Measurements from ENCODE around the gene GNAI1. TPM values are rescaled to one million over a fixed set of nuclear protein-coding genes. Genes with fewer than 3 reads are reported as not detected.

Gene GNAI1
- total RNA-seq = 25.6 TPM

GRCh38 chr7:80134536-80135308 is at the start of gene GNAI1:
TSS of gene GNAI1 (plus strand) at chr7:80134831. CDS start at chr7:80135161, 330 bp downstream.
- Histone ChIP-seq H3K27me3 (ENCODE audit: control insufficient read depth in 3 of 3, insufficient read depth in 3 of 3, low read length in 3 of 3) (no peaks in the 10 kb centered on the region), H3K9ac (ENCODE audit: low read depth in 1 of 3, low read length in 3 of 3) (peak within 1 kb of the TSS; percentile 75 to 88 (median 84)), H3K36me3 (ENCODE audit: control insufficient read depth in 3 of 3, insufficient read depth in 3 of 3, low read length in 3 of 3) (no peaks in the 10 kb centered on the region), H3K9me3 (ENCODE audit: control insufficient read depth in 3 of 3, low read length in 3 of 3) (no peaks in the 10 kb centered on the region), H3K4me1 (ENCODE audit: control insufficient read depth in 3 of 3, insufficient read depth in 3 of 3, low read length in 3 of 3) (peaks cover 0 to 11% (median 4%) of the 10 kb centered on the region in 3 donors), H3K4me3 (ENCODE audit: low read length in 3 of 3) (peak within 1 kb of the TSS; percentile 85 to 94 (median 86)), H3K27ac (ENCODE audit: low read depth, low read length) (peak within 1 kb of the TSS; percentile 71)

GRCh38 chr7:80087051-80087770 is 47.4 kb upstream of the GNAI1 start:
- no peak overlapping the region for H3K9ac ChIP-seq (ENCODE audit: low read depth in 1 of 3, low read length in 3 of 3)
- H3K4me1 ChIP-seq (ENCODE audit: control insufficient read depth in 3 of 3, insufficient read depth in 3 of 3, low read length in 3 of 3) = peaks cover 0 to 5% (median 4%) of the 10 kb centered on the region in 3 donors
- H3K27ac ChIP-seq (ENCODE audit: low read depth, low read length) = no peak overlapping the region

GRCh38 chr7:80087771-80088170 is 46.9 kb upstream of the GNAI1 start:
- Histone ChIP-seq H3K9ac (ENCODE audit: low read depth in 1 of 3, low read length in 3 of 3) (no peak overlapping the region), H3K9me3 (ENCODE audit: control insufficient read depth in 3 of 3, low read length in 3 of 3) (no peaks in the 10 kb centered on the region), H3K4me3 (ENCODE audit: low read length in 3 of 3) (no peak overlapping the region), H3K36me3 (ENCODE audit: control insufficient read depth in 3 of 3, insufficient read depth in 3 of 3, low read length in 3 of 3) (no peaks in the 10 kb centered on the region), H3K4me1 (ENCODE audit: control insufficient read depth in 3 of 3, insufficient read depth in 3 of 3, low read length in 3 of 3) (peaks cover 0 to 5% (median 4%) of the 10 kb centered on the region in 3 donors), H3K27me3 (ENCODE audit: control insufficient read depth in 3 of 3, insufficient read depth in 3 of 3, low read length in 3 of 3) (no peaks in the 10 kb centered on the region), H3K27ac (ENCODE audit: low read depth, low read length) (no peak overlapping the region)

More at GRCh38 chr7:80087051-80087770, 47.4 kb upstream of the GNAI1 start:
- Histone ChIP-seq H3K36me3 (ENCODE audit: control insufficient read depth in 3 of 3, insufficient read depth in 3 of 3, low read length in 3 of 3) (no peaks in the 10 kb centered on the region), H3K9me3 (ENCODE audit: control insufficient read depth in 3 of 3, low read length in 3 of 3) (no peaks in the 10 kb centered on the region), H3K27me3 (ENCODE audit: control insufficient read depth in 3 of 3, insufficient read depth in 3 of 3, low read length in 3 of 3) (no peaks in the 10 kb centered on the region), H3K4me3 (ENCODE audit: low read length in 3 of 3) (no peak overlapping the region)

- Histone ChIP-seq H3K9me3 (ENCODE audit: control insufficient read depth in 3 of 3, low read length in 3 of 3) (no peaks in the 10 kb centered on the region), H3K9ac (ENCODE audit: low read depth in 1 of 3, low read length in 3 of 3) (no peak overlapping the region), H3K4me3 (ENCODE audit: low read length in 3 of 3) (no peak overlapping the region), H3K4me1 (ENCODE audit: control insufficient read depth in 3 of 3, insufficient read depth in 3 of 3, low read length in 3 of 3) (peaks cover 0 to 5% (median 4%) of the 10 kb centered on the region in 3 donors), H3K36me3 (ENCODE audit: control insufficient read depth in 3 of 3, insufficient read depth in 3 of 3, low read length in 3 of 3) (no peaks in the 10 kb centered on the region), H3K27me3 (ENCODE audit: control insufficient read depth in 3 of 3, insufficient read depth in 3 of 3, low read length in 3 of 3) (no peaks in the 10 kb centered on the region), H3K27ac (ENCODE audit: low read depth, low read length) (no peak overlapping the region)
These were observed 45.9 kb upstream of the GNAI1 start for GRCh38 chr7:80088705-80089104.

- no peaks in the 10 kb centered on the region for H3K27me3 ChIP-seq (ENCODE audit: control insufficient read depth in 3 of 3, insufficient read depth in 3 of 3, low read length in 3 of 3)
- H3K9ac ChIP-seq (ENCODE audit: low read depth in 1 of 3, low read length in 3 of 3) = no peak overlapping the region
- no peaks in the 10 kb centered on the region for H3K36me3 ChIP-seq (ENCODE audit: control insufficient read depth in 3 of 3, insufficient read depth in 3 of 3, low read length in 3 of 3)
- no peak overlapping the region for H3K27ac ChIP-seq (ENCODE audit: low read depth, low read length)
- H3K4me3 ChIP-seq (ENCODE audit: low read length in 3 of 3) = no peak overlapping the region
- peaks cover 0 to 5% (median 4%) of the 10 kb centered on the region in 3 donors for H3K4me1 ChIP-seq (ENCODE audit: control insufficient read depth in 3 of 3, insufficient read depth in 3 of 3, low read length in 3 of 3)
- H3K9me3 ChIP-seq (ENCODE audit: control insufficient read depth in 3 of 3, low read length in 3 of 3) = no peaks in the 10 kb centered on the region
These were observed 45.3 kb upstream of the GNAI1 start for GRCh38 chr7:80089366-80089765.

- no peak overlapping the region for H3K27ac ChIP-seq (ENCODE audit: low read depth, low read length)
- H3K9me3 ChIP-seq (ENCODE audit: control insufficient read depth in 3 of 3, low read length in 3 of 3) = no peaks in the 10 kb centered on the region
- no peaks in the 10 kb centered on the region for H3K27me3 ChIP-seq (ENCODE audit: control insufficient read depth in 3 of 3, insufficient read depth in 3 of 3, low read length in 3 of 3)
- H3K4me1 ChIP-seq (ENCODE audit: control insufficient read depth in 3 of 3, insufficient read depth in 3 of 3, low read length in 3 of 3) = peaks cover 0 to 5% (median 0%) of the 10 kb centered on the region in 3 donors
- H3K9ac ChIP-seq (ENCODE audit: low read depth in 1 of 3, low read length in 3 of 3) = no peak overlapping the region
- no peaks in the 10 kb centered on the region for H3K36me3 ChIP-seq (ENCODE audit: control insufficient read depth in 3 of 3, insufficient read depth in 3 of 3, low read length in 3 of 3)
- no peak overlapping the region for H3K4me3 ChIP-seq (ENCODE audit: low read length in 3 of 3)
These were observed 41.3 kb upstream of the GNAI1 start for GRCh38 chr7:80093349-80093748.

- Histone ChIP-seq H3K4me3 (ENCODE audit: low read length in 3 of 3) (no peak overlapping the region), H3K9ac (ENCODE audit: low read depth in 1 of 3, low read length in 3 of 3) (no peak overlapping the region), H3K4me1 (ENCODE audit: control insufficient read depth in 3 of 3, insufficient read depth in 3 of 3, low read length in 3 of 3) (no peaks in the 10 kb centered on the region), H3K27ac (ENCODE audit: low read depth, low read length) (no peak overlapping the region), H3K9me3 (ENCODE audit: control insufficient read depth in 3 of 3, low read length in 3 of 3) (no peaks in the 10 kb centered on the region), H3K36me3 (ENCODE audit: control insufficient read depth in 3 of 3, insufficient read depth in 3 of 3, low read length in 3 of 3) (no peaks in the 10 kb centered on the region), H3K27me3 (ENCODE audit: control insufficient read depth in 3 of 3, insufficient read depth in 3 of 3, low read length in 3 of 3) (no peaks in the 10 kb centered on the region)
These were observed 39.1 kb upstream of the GNAI1 start for GRCh38 chr7:80095545-80095944.

GRCh38 chr7:80097756-80098155 is 36.9 kb upstream of the GNAI1 start:
- Histone ChIP-seq H3K9me3 (ENCODE audit: control insufficient read depth in 3 of 3, low read length in 3 of 3) (no peaks in the 10 kb centered on the region), H3K36me3 (ENCODE audit: control insufficient read depth in 3 of 3, insufficient read depth in 3 of 3, low read length in 3 of 3) (no peaks in the 10 kb centered on the region), H3K27ac (ENCODE audit: low read depth, low read length) (no peak overlapping the region), H3K4me3 (ENCODE audit: low read length in 3 of 3) (no peak overlapping the region), H3K4me1 (ENCODE audit: control insufficient read depth in 3 of 3, insufficient read depth in 3 of 3, low read length in 3 of 3) (no peaks in the 10 kb centered on the region), H3K27me3 (ENCODE audit: control insufficient read depth in 3 of 3, insufficient read depth in 3 of 3, low read length in 3 of 3) (no peaks in the 10 kb centered on the region), H3K9ac (ENCODE audit: low read depth in 1 of 3, low read length in 3 of 3) (no peak overlapping the region)

GRCh38 chr7:80098795-80099194 is 35.8 kb upstream of the GNAI1 start:
- Histone ChIP-seq H3K27ac (ENCODE audit: low read depth, low read length) (no peak overlapping the region), H3K9me3 (ENCODE audit: control insufficient read depth in 3 of 3, low read length in 3 of 3) (no peaks in the 10 kb centered on the region), H3K36me3 (ENCODE audit: control insufficient read depth in 3 of 3, insufficient read depth in 3 of 3, low read length in 3 of 3) (no peaks in the 10 kb centered on the region), H3K4me1 (ENCODE audit: control insufficient read depth in 3 of 3, insufficient read depth in 3 of 3, low read length in 3 of 3) (no peaks in the 10 kb centered on the region), H3K27me3 (ENCODE audit: control insufficient read depth in 3 of 3, insufficient read depth in 3 of 3, low read length in 3 of 3) (no peaks in the 10 kb centered on the region), H3K4me3 (ENCODE audit: low read length in 3 of 3) (no peak overlapping the region), H3K9ac (ENCODE audit: low read depth in 1 of 3, low read length in 3 of 3) (no peak overlapping the region)

- no peak overlapping the region for H3K9ac ChIP-seq (ENCODE audit: low read depth in 1 of 3, low read length in 3 of 3)
- H3K27me3 ChIP-seq (ENCODE audit: control insufficient read depth in 3 of 3, insufficient read depth in 3 of 3, low read length in 3 of 3) = no peaks in the 10 kb centered on the region
- no peaks in the 10 kb centered on the region for H3K36me3 ChIP-seq (ENCODE audit: control insufficient read depth in 3 of 3, insufficient read depth in 3 of 3, low read length in 3 of 3)
- no peaks in the 10 kb centered on the region for H3K9me3 ChIP-seq (ENCODE audit: control insufficient read depth in 3 of 3, low read length in 3 of 3)
- H3K4me1 ChIP-seq (ENCODE audit: control insufficient read depth in 3 of 3, insufficient read depth in 3 of 3, low read length in 3 of 3) = no peaks in the 10 kb centered on the region
- no peak overlapping the region for H3K27ac ChIP-seq (ENCODE audit: low read depth, low read length)
- H3K4me3 ChIP-seq (ENCODE audit: low read length in 3 of 3) = no peak overlapping the region
These were observed 34.4 kb upstream of the GNAI1 start for GRCh38 chr7:80100254-80100653.
